HepG2 (cell line): ENCODE results near the gene ZBTB44. TPM values are rescaled to one million over a fixed set of nuclear protein-coding genes. Genes with fewer than 3 reads are reported as not detected.

ENCODE experiments used
- ATAC-seq: fragments of 200-7000 bp; cut with Tn5 transposase; 3 replicates; pipeline ENCODE4 v1.9.1; 2020; ENCODE audit warnings: mild to moderate bottlenecking, moderate library complexity
- BruUV-seq: library from RNA; stranded (reverse); fragments of 400-500 nt; replicated peaks from 2 replicates; lab custom pipeline; 2021; lab: Mats Ljungman, UMichigan
- CTCF ChIA-PET: fragments of 300-600 bp; formaldehyde crosslinking; extraction: SDS; loops from one replicate; lab custom pipeline; 2021; ENCODE audit warnings: low total read pairs, inconsistent platforms, low intra/inter-chr PET ratio; lab: Yijun Ruan, JAX
- POLR2A ChIA-PET: fragments of 350-600 bp; sonication (Branson Sonifier 250); formaldehyde crosslinking; loops from one replicate; lab custom pipeline; 2020; ENCODE audit warnings: antibody characterized with exemption, inconsistent platforms; lab: Yijun Ruan, JAX
- DNase-seq: peaks from one replicate; pipeline ENCODE4 v3.0.0-alpha.2; 2015; ENCODE audit warnings: low spot score
- FAIRE-seq: peaks from 3 replicates; lab custom pipeline; 2011; peaks lifted over from hg19 to GRCh38; lab: Jason Lieb, UNC
- H2AFZ ChIP-seq: one replicate; pipeline ENCODE4 v1.6.1; 2011; ENCODE audit warnings: low read length, inconsistent platforms
- H3K27ac ChIP-seq: fragments of 300-600 bp; 3 replicates; pipeline ENCODE4 v1.8.0; 2011; ENCODE audit warnings: mixed run types, mild to moderate bottlenecking, mixed read lengths, low read length, inconsistent platforms; ENCODE audit not compliant: insufficient read depth; ENCODE audit errors: extremely low read length
- H3K27me3 ChIP-seq, 2 experiments: fragments of 200-600 bp in 1 of 2; 2 replicates in 1 of 2; 3 replicates in 1 of 2; pipeline versions ENCODE4 v1.6.0 to v1.8.0; 2011; ENCODE audit warnings: low read length in 2 of 2, mild to moderate bottlenecking in 2 of 2, moderate library complexity in 2 of 2, inconsistent platforms in 1 of 2; ENCODE audit not compliant: insufficient read depth in 2 of 2, control insufficient read depth in 1 of 2
- H3K36me3 ChIP-seq, 2 experiments: fragments of 200-600 bp in 1 of 2; replicated peaks in 1 of 2; 2 replicates in 1 of 2; 3 replicates in 1 of 2; pipeline versions ENCODE4 v1.5.1 to v1.8.0; 2011; ENCODE audit warnings: low read length in 2 of 2, inconsistent platforms in 1 of 2; ENCODE audit not compliant: insufficient read depth in 2 of 2, control insufficient read depth in 1 of 2
- H3K4me1 ChIP-seq: 2 replicates; pipeline ENCODE4 v1.5.1; 2012; ENCODE audit warnings: low read length, inconsistent platforms; ENCODE audit not compliant: insufficient read depth
- H3K4me2 ChIP-seq: 2 replicates; pipeline ENCODE4 v1.6.0; 2011; ENCODE audit warnings: low read depth, low read length, inconsistent platforms
- H3K4me3 ChIP-seq, 3 experiments: fragments of 200-600 bp in 1 of 3; sonication (generic), shearing (Covaris generic) in 1 of 3; replicated peaks in 1 of 3; 2 replicates each; pipeline ENCODE4 v1.5.1; 2011 to 2016; ENCODE audit warnings: low read length in 3 of 3, inconsistent platforms in 2 of 3, low read depth in 2 of 3, mild to moderate bottlenecking in 2 of 3, control low read depth in 1 of 3, mixed read lengths in 1 of 3; ENCODE audit not compliant: insufficient read depth in 1 of 3
- H3K79me2 ChIP-seq: one replicate; pipeline ENCODE4 v1.6.1; 2011; ENCODE audit warnings: low read length, inconsistent platforms; ENCODE audit not compliant: insufficient read depth
- H3K9ac ChIP-seq: 2 replicates; pipeline ENCODE4 v1.6.0; 2011; ENCODE audit warnings: mild to moderate bottlenecking, low read depth, low read length, inconsistent platforms; ENCODE audit not compliant: insufficient read depth
- H3K9me3 ChIP-seq: 2 replicates; pipeline ENCODE4 v1.5.1; 2012; ENCODE audit warnings: mild to moderate bottlenecking, low read length
- H4K20me1 ChIP-seq: 2 replicates; pipeline ENCODE4 v1.6.0; 2011; ENCODE audit warnings: inconsistent platforms, mild to moderate bottlenecking, low read length, moderate library complexity; ENCODE audit not compliant: insufficient read depth
- ARID5B ChIP-seq: IDR thresholded peaks from 2 replicates; pipeline ENCODE4 v1.4.0; 2020; ENCODE audit warnings: mild to moderate bottlenecking, missing genetic modification reagents
- EHMT2 ChIP-seq: fragments of 200-600 bp; sonication (generic); IDR thresholded peaks from 2 replicates; pipeline ENCODE4 v1.7.0; 2017; ENCODE audit warnings: antibody characterized with exemption, low read depth, low read length, borderline replicate concordance
- FOXA1 ChIP-seq, 2 experiments: fragments of 450-650 bp in 1 of 2; sonication (generic) in 1 of 2; formaldehyde crosslinking in 1 of 2; IDR thresholded peaks; 2 replicates each; pipeline versions ENCODE4 v1.4.0 to v1.6.1; 2016 to 2020; ENCODE audit warnings: missing genetic modification reagents in 1 of 2
- ISL2 ChIP-seq: sonication (generic); formaldehyde crosslinking; IDR thresholded peaks from 2 replicates; pipeline ENCODE4 v1.5.0; 2020; ENCODE audit warnings: missing genetic modification reagents
- KAT7 ChIP-seq: IDR thresholded peaks from 2 replicates; pipeline ENCODE4 v1.6.1; 2018; ENCODE audit warnings: borderline replicate concordance, missing compliant biosample characterization
- SMYD3 ChIP-seq: sonication (generic); formaldehyde crosslinking; IDR thresholded peaks from 2 replicates; pipeline ENCODE4 v1.8.1; 2023; ENCODE audit warnings: mild to moderate bottlenecking, missing genetic modification reagents
- TFDP1 ChIP-seq: IDR thresholded peaks from 2 replicates; pipeline ENCODE4 v1.6.1; 2016; ENCODE audit warnings: missing compliant biosample characterization, missing genetic modification reagents, borderline replicate concordance
- ZNF331 ChIP-seq: sonication (generic); formaldehyde crosslinking; IDR thresholded peaks from 2 replicates; pipeline ENCODE4 v1.4.0; 2020; ENCODE audit warnings: missing genetic modification reagents
- ZNF335 ChIP-seq: sonication (generic); formaldehyde crosslinking; IDR thresholded peaks from 2 replicates; pipeline ENCODE4 v1.4.0; 2020; ENCODE audit warnings: missing genetic modification reagents
- ZNF563 ChIP-seq: sonication (generic); formaldehyde crosslinking; IDR thresholded peaks from 2 replicates; pipeline ENCODE4 v1.8.0; 2022; ENCODE audit warnings: mild to moderate bottlenecking, moderate library complexity, missing genetic modification reagents
- WGBS: methylation state at CpG from one replicate; pipeline ENCODE4 v1.1.6; 2017; ENCODE audit warnings: low lambda C conversion rate; 5-methylcytosine and 5-hydroxymethylcytosine counted together
- in situ Hi-C: cut with HindIII; loops from 2 replicates; pipeline ENCODE4 v1.10.0; 2017; ENCODE audit warnings: low pct_unique_long_range_greater_than_20kb; ENCODE audit not compliant: extremely low pct_ligation_motif_present
- intact Hi-C: fragments of 100-400 bp; cut with micrococcal nuclease; formaldehyde crosslinking; loops from one replicate; pipeline ENCODE4 v1.10.0; 2022; ENCODE audit not compliant: unreplicated experiment
- polyA plus RNA-seq, 8 experiments: library from polyadenylated mRNA; depleted of rRNA in 3 of 8; stranded (reverse) in 7 of 8; unstranded in 1 of 8; fragments of >200 nt; fragmentation: Illumina TruSeq in 4 of 8; extraction: Trizol in 4 of 8; gene quantifications; 2 replicates each; pipeline versions ENCODE4 v1.2.1 to v1.2.3, GENCODE V29; 2011 to 2016; ENCODE audit warnings: low read depth in 4 of 8, missing spikeins in 1 of 8, mixed read lengths in 1 of 8; ENCODE audit not compliant: insufficient read depth in 1 of 8
- total RNA-seq, 5 experiments: library from RNA; depleted of rRNA; stranded (reverse); fragments of >200 nt; fragmentation: Illumina TruSeq; extraction: Trizol; gene quantifications; 2 replicates each; pipeline ENCODE4 v1.2.3, GENCODE V29; 2016; ENCODE audit warnings: low read depth in 1 of 5

ZBTB44 gene
- total and polyA plus RNA-seq, 2 of the 13 experiments (the other 11 are each of a cell fraction or from before 2014, with no cell fraction given), result 22.8 to 23.6 TPM

DNA sequence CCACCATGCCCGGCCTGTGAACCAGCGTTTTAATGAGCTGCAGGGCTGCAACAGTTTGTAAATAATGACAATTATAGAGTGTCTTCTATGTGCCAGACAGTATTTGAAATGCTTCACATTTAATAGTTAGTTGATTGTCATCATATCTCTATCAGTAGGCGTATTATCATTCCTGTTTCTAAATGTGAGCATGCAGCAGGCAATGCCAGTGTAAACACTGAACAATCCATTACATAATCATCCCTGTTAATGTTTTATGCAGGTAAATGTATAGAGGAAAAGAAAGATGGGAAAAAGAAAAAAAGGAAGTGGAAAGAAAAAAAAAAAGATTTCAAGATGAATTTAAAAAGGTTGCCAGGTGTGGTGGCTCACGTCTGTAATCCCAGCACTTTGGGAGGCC is 52.3 kb downstream of the ZBTB44 start:
- Histone ChIP-seq H3K27me3 (no peaks in the 10 kb centered on the region), H3K9ac (no peak overlapping the region), H3K4me3 (no peak overlapping the region), H3K4me1 (peaks cover 17% of the 10 kb centered on the region), H2AFZ (no peak overlapping the region), H3K4me2 (no peak overlapping the region), H3K79me2 (no peaks in the 10 kb centered on the region), H3K36me3 (peaks cover 0 to 17% of the 10 kb centered on the region in 2 experiments; a peak in 3 of 5 replicates), H3K9me3 (no peaks in the 10 kb centered on the region), H3K27ac (no peak overlapping the region), H4K20me1 (no peaks in the 10 kb centered on the region)
- FAIRE-seq (no peak), ATAC-seq (no peak), DNase-seq (no peak)
- no TSS peak for BruUV-seq
- 80% methylated on average over 4 of the region's 4 CpGs for WGBS
- in situ Hi-C loops, result no loop called here
- TF ChIP-seq EHMT2, result no peak
- no peak for TF ChIP-seq FOXA1 (IDR thresholded peaks at IDR 0.05)
- TF ChIP-seq FOXA1 (CRISPR knock-in tag; IDR thresholded peaks at IDR 0.05), result no peak
- TF ChIP-seq ZNF331, result no peak
- no peak for TF ChIP-seq KAT7 (CRISPR knock-in tag)
- TF ChIP-seq ISL2 (CRISPR knock-in tag), result no peak
- TF ChIP-seq SMYD3, result no peak
- TF ChIP-seq ARID5B (CRISPR knock-in tag), result no peak
- no peak for TF ChIP-seq ZNF335 (CRISPR knock-in tag)
- no peak for TF ChIP-seq ZNF563 (CRISPR knock-in tag)
- no peak for TF ChIP-seq TFDP1
- intact Hi-C loops, result no loop called here
- CTCF ChIA-PET, result no interaction called here
- POLR2A ChIA-PET, result no interaction called here
